ENCODE measurements around the gene CRYL1.
"Not testable (repeated sequence)": the region's sequence is repeated elsewhere in the genome, so short reads cannot be mapped to it uniquely, and the experiment has no call there.

DNA sequence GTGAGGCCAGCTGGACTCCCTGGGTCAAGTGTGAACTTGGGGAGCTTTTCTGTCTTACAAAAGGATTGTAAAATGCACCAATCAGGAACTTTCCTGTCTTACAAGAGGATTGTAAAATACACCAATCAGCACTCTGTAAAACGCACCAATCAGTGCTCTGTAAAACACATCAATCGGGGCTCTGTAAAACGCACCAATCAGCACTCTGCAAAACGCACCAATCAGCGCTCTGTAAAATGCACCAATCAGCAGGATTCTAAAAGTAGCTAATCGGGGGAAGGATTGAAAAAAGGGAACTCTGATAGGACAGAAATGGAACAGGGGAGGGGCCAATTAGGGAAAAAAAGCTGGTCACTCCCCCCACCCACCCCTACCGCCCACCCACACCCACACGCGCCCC is 91.4 kb downstream of the CRYL1 start:
- TF ChIP-seq, protein P1, sequence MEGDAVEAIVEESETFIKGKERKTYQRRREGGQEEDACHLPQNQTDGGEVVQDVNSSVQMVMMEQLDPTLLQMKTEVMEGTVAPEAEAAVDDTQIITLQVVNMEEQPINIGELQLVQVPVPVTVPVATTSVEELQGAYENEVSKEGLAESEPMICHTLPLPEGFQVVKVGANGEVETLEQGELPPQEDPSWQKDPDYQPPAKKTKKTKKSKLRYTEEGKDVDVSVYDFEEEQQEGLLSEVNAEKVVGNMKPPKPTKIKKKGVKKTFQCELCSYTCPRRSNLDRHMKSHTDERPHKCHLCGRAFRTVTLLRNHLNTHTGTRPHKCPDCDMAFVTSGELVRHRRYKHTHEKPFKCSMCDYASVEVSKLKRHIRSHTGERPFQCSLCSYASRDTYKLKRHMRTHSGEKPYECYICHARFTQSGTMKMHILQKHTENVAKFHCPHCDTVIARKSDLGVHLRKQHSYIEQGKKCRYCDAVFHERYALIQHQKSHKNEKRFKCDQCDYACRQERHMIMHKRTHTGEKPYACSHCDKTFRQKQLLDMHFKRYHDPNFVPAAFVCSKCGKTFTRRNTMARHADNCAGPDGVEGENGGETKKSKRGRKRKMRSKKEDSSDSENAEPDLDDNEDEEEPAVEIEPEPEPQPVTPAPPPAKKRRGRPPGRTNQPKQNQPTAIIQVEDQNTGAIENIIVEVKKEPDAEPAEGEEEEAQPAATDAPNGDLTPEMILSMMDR (IDR thresholded peaks at IDR 0.05; ENCODE audit: insufficient read depth, low read length, poor library complexity, severe bottlenecking): not testable (repeated sequence)
- TF ChIP-seq EZH2phosphoT487 (conservative IDR thresholded peaks at IDR 0.05; ENCODE audit: low read length): not testable (repeated sequence)

Data from SU-DHL-6 (cell line).